Omental fat pad (tissue), 4 donors: ENCODE results near the gene ANXA6. TPM values are rescaled to one million over a fixed set of nuclear protein-coding genes. Genes with fewer than 3 reads are reported as not detected.

Experiments
- ATAC-seq: fragments of 150-250 bp; one replicate; pipeline ENCODE4 v1.9.1; 2016; ENCODE audit warnings: mild to moderate bottlenecking, moderate library complexity; ENCODE audit not compliant: low FRiP score
- DNase-seq: peaks from one replicate; pipeline ENCODE4 v3.0.0-alpha.2; 2019; ENCODE audit warnings: low spot score
- total RNA-seq, 4 donors: library from RNA; depleted of rRNA; stranded (reverse); fragments of >200 nt; gene quantifications; one replicate each; pipeline ENCODE4 v1.1.0, GENCODE V29; 2016
- TF ChIP-seq, protein P1 (sequence below), 3 donors: fragments of 450-650 bp; IDR thresholded peaks; one replicate each; pipeline ENCODE4 v1.5.1; 2016 to 2017; ENCODE audit warnings: antibody characterized with exemption in 3 of 3, mild to moderate bottlenecking in 3 of 3, moderate library complexity in 2 of 3

The ANXA6 gene
- total RNA-seq, 4 donors from 2014 or later: 216 to 505 (median 379) TPM

DNA sequence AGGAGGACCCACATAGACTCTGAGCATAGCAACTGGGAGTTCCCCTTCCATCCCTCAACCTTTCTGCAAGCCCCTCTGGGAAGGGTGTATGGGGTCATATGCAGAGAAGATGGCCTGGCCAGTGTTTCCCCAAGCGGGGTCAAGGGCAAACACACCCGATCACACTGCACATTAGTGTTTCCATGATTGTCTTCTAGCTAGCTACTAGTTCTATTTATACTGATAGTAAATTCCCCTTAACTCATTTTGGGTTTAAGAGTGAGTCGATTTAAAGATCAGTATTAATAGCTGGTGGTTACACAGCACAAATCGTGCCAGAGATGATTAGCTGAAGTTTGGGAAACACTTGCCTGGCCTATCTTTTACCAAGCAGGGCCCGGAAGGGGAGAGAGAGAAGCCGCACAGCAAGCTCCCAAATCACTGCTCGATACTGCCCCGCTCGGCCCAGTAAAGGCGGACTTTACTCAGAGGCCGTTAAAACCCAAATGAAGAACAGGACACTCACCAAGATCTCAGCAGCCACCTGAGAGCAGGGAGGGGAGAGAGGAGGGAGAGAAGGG is 47.4 kb downstream of the ANXA6 start:
- ATAC-seq (no peak), DNase-seq (no peak)
- TF ChIP-seq, protein P1, sequence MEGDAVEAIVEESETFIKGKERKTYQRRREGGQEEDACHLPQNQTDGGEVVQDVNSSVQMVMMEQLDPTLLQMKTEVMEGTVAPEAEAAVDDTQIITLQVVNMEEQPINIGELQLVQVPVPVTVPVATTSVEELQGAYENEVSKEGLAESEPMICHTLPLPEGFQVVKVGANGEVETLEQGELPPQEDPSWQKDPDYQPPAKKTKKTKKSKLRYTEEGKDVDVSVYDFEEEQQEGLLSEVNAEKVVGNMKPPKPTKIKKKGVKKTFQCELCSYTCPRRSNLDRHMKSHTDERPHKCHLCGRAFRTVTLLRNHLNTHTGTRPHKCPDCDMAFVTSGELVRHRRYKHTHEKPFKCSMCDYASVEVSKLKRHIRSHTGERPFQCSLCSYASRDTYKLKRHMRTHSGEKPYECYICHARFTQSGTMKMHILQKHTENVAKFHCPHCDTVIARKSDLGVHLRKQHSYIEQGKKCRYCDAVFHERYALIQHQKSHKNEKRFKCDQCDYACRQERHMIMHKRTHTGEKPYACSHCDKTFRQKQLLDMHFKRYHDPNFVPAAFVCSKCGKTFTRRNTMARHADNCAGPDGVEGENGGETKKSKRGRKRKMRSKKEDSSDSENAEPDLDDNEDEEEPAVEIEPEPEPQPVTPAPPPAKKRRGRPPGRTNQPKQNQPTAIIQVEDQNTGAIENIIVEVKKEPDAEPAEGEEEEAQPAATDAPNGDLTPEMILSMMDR (IDR thresholded peaks at IDR 0.05): no peak

DNA sequence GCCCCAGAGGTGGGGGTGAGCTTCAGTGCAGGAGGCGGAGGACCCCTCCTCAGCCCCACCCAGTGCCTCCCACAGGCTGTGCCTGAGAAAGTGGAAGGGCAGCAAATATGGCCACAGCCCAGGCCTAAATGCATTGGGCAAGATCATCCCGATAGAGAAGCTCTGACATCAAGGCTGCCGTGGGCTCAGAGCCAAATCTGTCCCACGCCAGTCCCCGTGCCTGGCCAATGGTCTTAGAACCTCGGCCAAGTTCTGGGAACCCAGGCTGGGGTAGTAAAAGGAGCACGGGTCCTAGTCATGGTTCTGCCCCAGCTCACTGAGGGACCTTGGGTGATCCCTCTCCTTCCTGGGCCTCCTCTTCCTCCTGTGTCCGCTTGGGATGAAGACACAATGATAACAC is 49.0 kb downstream of the ANXA6 start:
- DNase-seq (no peak), ATAC-seq (no peak)
- TF ChIP-seq, protein P1 (IDR thresholded peaks at IDR 0.05): no peak

DNA sequence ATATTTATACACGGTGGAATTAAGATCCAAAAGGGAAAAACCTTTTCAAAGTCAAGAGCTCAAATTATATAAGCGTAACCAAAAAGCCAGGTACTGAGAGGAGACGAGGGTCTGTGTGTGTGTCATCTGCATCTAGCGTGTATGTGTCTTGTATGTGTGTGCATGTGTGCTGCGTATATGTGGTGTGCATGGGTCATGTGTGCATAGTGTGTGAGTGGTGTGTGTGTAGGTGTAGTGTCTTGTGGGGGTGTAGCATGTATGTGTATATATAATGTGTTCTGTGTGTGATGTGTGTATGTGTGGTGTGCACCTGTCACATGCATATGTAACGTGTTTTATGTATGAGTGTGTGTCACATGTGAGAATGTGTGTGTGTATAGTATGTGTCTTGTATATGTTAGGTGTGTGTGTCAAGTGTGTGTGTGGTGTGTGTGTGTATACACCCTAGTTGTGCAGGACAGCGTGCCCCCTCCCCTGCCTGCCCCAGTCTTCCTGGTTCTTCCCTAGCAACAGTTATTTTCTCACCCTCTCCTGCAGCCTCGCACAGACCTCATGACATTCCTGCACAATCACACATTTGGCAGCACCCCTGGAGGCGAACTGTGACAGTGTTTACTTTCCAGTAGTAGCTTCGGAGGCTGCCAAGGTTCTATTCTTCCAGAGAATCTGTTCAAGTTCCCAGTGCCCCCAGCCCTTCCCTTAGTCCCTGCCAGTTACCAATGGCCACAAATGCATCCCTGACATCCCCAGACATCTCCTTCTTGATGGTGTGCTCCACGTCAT is 49.6 kb downstream of the ANXA6 start:
- DNase-seq (no peak), ATAC-seq (no peak)
- TF ChIP-seq, protein P1 (IDR thresholded peaks at IDR 0.05): no peak

DNA sequence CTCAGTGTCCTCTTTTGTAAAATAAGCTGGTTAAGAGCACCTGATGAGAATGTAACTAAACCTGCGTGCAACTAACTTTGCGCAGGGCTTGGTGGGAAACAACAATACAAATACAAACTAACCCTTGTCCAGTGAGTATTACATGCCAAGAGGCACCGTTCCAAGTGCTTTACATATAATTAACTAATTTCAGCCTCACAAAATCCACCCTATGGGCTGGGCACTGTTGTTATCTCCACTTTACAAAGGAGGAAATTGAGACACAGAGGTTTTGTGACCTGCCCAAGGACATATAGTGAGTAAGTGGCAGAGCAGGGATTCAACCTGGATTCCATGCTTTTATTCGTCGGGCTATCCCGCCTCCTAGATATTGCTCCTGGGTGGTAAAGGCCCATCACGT is 50.5 kb downstream of the ANXA6 start:
- DNase-seq (no peak), ATAC-seq (no peak)
- TF ChIP-seq, protein P1 (IDR thresholded peaks at IDR 0.05): no peak

DNA sequence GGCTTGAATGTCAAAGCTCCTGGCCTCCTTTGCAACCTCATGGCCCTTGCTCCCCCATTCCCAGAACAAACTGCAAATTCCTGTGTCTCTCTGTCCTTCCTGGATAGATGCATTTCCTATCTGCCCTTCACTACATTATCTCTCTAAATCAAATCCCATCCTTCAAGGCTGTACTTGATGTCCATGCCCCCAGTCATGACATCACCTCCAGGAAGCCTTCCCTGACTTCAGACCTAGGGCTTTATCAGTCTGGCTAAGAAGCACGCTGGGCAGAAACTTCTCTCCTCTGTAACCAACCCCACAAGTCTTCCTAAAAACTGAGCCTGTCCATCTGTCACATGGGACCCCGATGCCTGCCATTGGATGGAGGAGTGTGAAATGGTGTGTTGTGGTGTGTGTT is 51.1 kb downstream of the ANXA6 start:
- DNase-seq (no peak), ATAC-seq (no peak)
- TF ChIP-seq, protein P1 (IDR thresholded peaks at IDR 0.05): no peak

DNA sequence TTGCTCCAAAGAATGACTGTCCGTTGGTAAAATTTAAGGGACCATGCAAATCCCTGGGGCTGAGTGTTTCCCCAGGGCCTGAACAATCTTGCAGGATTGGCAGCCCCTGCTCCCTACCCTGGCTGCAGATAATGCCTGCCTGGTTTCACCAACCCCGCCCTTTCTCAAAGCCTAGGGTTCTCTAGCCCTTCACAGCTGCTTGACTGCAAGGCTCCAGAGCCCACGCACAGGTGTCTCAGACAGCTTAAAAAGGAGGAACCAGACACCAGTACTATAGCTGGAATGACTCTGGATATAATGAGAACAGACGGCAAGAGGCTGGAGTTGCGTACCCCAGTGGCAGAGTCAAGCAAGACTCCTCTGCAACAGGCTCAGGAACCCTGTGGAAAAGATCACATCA is 51.5 kb downstream of the ANXA6 start:
- ATAC-seq (no peak), DNase-seq (no peak)
- TF ChIP-seq, protein P1 (IDR thresholded peaks at IDR 0.05): no peak

DNA sequence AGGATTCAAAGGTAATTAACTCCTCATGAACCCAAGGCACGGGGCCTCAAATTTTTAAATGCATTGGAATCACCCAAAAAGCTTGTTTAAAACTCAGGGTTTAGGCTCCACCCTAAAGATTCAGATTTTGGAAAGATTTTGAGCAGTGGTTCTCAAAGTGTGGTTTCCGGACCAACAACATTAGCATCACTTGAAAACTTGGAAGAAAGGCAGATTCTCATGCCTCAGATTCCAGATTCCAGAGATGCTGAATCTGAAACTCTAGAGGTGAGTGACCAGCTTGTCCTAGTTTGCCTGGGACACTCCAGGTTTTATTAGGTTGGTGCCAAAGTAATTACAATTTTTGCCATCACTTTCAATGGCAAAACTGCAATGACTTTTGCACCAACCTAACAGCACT is 52.0 kb downstream of the ANXA6 start:
- no peak for DNase-seq
- TF ChIP-seq, protein P1 (IDR thresholded peaks at IDR 0.05): no peak

More for the DNA sequence above, 52.0 kb downstream of the ANXA6 start:
- ATAC-seq: no peak
